Testis (tissue), 2 donors: Measurements from ENCODE around the gene TMEM151B.

ENCODE experiments used
- CTCF ChIP-seq, 3 experiments: fragments of 450-650 bp in 2 of 3; fragments of 200-600 bp in 1 of 3; sonication (generic) in 1 of 3; IDR thresholded peaks; one replicate each; pipeline ENCODE4 v1.5.1; 2016 to 2019; ENCODE audit warnings: antibody characterized with exemption in 3 of 3, mild to moderate bottlenecking in 2 of 3, moderate library complexity in 1 of 3
- POLR2A ChIP-seq: fragments of 450-650 bp; IDR thresholded peaks from one replicate; pipeline ENCODE4 v1.6.1; 2017; ENCODE audit warnings: antibody characterized with exemption, mild to moderate bottlenecking, moderate library complexity

DNA sequence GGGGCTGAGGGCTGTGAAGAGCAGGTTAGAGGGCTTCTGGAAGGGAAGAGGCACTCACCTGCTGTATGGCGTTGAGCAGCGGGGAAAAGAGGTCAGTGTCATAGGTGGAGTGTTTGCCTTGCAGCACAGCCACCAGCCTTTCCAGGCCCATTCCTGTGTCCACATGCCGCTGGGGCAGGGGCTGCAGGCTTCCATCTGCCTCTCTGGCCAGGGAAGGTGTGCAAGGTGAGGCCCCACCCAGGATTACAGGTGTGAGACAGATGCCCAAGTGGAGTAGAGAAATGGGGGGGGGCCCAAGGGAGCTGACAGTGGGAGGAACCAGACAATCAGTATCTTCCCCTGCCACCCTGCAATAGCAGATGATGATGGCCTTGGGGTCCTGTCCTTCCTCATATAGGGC lies 40.0 kb downstream of the TMEM151B start:
- TF ChIP-seq CTCF (IDR thresholded peaks at IDR 0.05) (no peak), POLR2A (no peak)
